Right atrium auricular region (tissue), 2 donors: ENCODE data around the gene RNF31. TPM values are rescaled to one million over a fixed set of nuclear protein-coding genes. Genes with fewer than 3 reads are reported as not detected.

Source experiments
- DNase-seq: peaks from one replicate; pipeline ENCODE4 v3.0.0-alpha.2; 2019; ENCODE audit warnings: low spot score
- H3K27ac ChIP-seq, 2 donors: fragments of 200-600 bp; sonication (generic); 1 replicate in 1 of 2; 2 replicates in 1 of 2; pipeline ENCODE4 v1.5.1; 2016 to 2019
- H3K27me3 ChIP-seq, 2 donors: fragments of 200-600 bp; sonication (generic); one replicate each; pipeline versions ENCODE4 v1.5.1 to v1.6.0; 2017 to 2019
- H3K36me3 ChIP-seq: fragments of 200-600 bp; sonication (generic); one replicate; pipeline ENCODE4 v1.5.1; 2016
- H3K4me1 ChIP-seq, 2 donors: fragments of 200-600 bp; sonication (generic); one replicate each; pipeline versions ENCODE4 v1.5.1 to v1.6.0; 2017 to 2019
- H3K4me3 ChIP-seq, 2 donors: fragments of 200-600 bp; sonication (generic); 1 replicate in 1 of 2; 2 replicates in 1 of 2; pipeline ENCODE4 v1.5.1; 2017 to 2019; ENCODE audit warnings: mild to moderate bottlenecking in 1 of 2, moderate library complexity in 1 of 2
- H3K9me3 ChIP-seq, 2 donors: fragments of 200-600 bp; sonication (generic); one replicate each; pipeline ENCODE4 v1.5.1; 2019
- total RNA-seq, 2 donors: library from RNA; depleted of rRNA; stranded (reverse); fragments of >200 nt; gene quantifications; one replicate each; pipeline ENCODE4 v1.1.0, GENCODE V29; 2016
- TF ChIP-seq, protein P1 (sequence below), 2 donors: fragments of 200-600 bp; sonication (generic); IDR thresholded peaks; one replicate each; pipeline ENCODE4 v1.5.1; 2019; ENCODE audit warnings: antibody characterized with exemption in 2 of 2

The RNF31 gene
- total RNA-seq, 2 donors from 2014 or later, result 24.1 to 47.5 TPM

DNA sequence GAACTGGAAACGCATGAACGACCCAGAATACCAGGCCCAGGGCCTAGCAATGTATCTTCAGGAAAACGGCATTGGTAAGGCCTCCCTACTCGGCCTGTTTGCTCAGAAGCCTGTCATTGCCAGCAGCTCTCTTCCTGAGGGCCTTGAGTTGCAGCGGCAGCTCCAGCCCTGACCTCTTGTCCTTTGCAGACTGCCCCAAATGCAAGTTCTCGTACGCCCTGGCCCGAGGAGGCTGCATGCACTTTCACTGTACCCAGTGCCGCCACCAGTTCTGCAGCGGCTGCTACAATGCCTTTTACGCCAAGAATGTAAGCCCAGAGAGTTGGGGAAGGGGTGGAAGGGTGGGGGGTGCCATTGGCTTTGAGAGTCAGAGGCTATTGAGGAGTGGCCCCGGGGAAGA lies 10.0 kb downstream of the RNF31 start:
- Histone ChIP-seq H3K36me3 (peaks cover 66% of the 10 kb centered on the region), H3K27me3 (no peaks in the 10 kb centered on the region), H3K27ac (no peak overlapping the region), H3K4me3 (no peak overlapping the region), H3K9me3 (no peaks in the 10 kb centered on the region), H3K4me1 (peaks cover 0 to 13% of the 10 kb centered on the region in 2 donors)
- TF ChIP-seq, protein P1, sequence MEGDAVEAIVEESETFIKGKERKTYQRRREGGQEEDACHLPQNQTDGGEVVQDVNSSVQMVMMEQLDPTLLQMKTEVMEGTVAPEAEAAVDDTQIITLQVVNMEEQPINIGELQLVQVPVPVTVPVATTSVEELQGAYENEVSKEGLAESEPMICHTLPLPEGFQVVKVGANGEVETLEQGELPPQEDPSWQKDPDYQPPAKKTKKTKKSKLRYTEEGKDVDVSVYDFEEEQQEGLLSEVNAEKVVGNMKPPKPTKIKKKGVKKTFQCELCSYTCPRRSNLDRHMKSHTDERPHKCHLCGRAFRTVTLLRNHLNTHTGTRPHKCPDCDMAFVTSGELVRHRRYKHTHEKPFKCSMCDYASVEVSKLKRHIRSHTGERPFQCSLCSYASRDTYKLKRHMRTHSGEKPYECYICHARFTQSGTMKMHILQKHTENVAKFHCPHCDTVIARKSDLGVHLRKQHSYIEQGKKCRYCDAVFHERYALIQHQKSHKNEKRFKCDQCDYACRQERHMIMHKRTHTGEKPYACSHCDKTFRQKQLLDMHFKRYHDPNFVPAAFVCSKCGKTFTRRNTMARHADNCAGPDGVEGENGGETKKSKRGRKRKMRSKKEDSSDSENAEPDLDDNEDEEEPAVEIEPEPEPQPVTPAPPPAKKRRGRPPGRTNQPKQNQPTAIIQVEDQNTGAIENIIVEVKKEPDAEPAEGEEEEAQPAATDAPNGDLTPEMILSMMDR (IDR thresholded peaks at IDR 0.05), result no peak
- DNase-seq, result no peak

DNA sequence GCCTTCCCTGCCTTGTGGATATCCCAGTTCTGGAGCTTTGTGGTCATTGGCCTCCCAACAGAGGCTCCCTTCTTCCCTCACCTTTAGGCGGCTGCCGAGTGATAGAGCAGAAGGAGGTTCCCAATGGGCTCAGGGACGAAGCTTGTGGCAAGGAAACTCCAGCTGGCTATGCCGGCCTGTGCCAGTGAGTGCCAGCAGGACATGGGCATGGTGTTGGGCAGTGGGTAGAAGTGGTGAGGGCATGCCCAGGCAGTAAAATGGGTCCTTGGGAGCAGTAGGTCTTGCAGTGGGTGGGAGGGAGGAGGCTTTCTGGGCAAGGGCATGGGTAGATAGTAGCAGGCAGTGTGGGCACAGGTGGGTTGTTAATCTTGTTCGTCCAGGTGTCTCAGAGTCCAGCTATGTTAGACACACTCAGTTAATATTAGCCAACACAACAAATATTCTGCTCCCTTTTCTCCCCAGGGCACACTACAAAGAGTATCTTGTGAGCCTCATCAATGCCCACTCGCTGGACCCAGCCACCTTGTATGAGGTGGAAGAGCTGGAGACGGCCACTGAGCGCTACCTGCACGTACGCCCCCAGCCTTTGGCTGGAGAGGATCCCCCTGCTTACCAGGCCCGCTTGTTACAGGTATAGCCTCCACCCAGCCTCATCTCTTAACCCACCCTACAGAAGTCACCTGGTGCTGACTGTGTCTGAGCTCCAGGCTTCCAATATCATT lies 12.6 kb downstream of the RNF31 start:
- Histone ChIP-seq H3K36me3 (peaks cover 71% of the 10 kb centered on the region), H3K27ac (peak overlapping the region in 1 of 2 donors; percentile 96), H3K9me3 (no peaks in the 10 kb centered on the region), H3K4me3 (no peak overlapping the region), H3K4me1 (peaks cover 0 to 30% of the 10 kb centered on the region in 2 donors), H3K27me3 (no peaks in the 10 kb centered on the region)
- TF ChIP-seq, protein P1 (IDR thresholded peaks at IDR 0.05), result no peak
- no peak for DNase-seq

DNA sequence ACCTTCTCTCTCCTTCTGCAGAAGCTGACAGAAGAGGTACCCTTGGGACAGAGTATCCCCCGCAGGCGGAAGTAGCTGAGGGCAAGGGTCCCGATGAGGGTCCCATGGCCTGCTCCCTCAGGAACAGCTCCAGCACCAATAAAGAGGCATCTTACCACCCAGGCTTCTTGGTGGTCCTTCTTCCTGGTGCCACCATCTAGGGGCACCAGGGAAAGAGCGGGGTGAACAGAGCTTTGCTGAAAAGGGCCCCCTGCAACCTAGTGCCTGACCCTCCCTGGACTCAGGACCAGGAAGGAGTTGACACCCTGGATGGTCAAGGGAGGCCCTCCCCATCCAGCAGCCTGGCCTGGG lies 13.2 kb downstream of the RNF31 start:
- no peak overlapping the region for H3K4me3 ChIP-seq
- H3K4me1 ChIP-seq, result peaks cover 0 to 30% of the 10 kb centered on the region in 2 donors
- DNase-seq, result no peak
- no peaks in the 10 kb centered on the region for H3K27me3 ChIP-seq
- no peaks in the 10 kb centered on the region for H3K9me3 ChIP-seq
- peak overlapping the region; percentile 96 for H3K27ac ChIP-seq
- TF ChIP-seq, protein P1 (IDR thresholded peaks at IDR 0.05), result no peak
- peaks cover 71% of the 10 kb centered on the region for H3K36me3 ChIP-seq

DNA sequence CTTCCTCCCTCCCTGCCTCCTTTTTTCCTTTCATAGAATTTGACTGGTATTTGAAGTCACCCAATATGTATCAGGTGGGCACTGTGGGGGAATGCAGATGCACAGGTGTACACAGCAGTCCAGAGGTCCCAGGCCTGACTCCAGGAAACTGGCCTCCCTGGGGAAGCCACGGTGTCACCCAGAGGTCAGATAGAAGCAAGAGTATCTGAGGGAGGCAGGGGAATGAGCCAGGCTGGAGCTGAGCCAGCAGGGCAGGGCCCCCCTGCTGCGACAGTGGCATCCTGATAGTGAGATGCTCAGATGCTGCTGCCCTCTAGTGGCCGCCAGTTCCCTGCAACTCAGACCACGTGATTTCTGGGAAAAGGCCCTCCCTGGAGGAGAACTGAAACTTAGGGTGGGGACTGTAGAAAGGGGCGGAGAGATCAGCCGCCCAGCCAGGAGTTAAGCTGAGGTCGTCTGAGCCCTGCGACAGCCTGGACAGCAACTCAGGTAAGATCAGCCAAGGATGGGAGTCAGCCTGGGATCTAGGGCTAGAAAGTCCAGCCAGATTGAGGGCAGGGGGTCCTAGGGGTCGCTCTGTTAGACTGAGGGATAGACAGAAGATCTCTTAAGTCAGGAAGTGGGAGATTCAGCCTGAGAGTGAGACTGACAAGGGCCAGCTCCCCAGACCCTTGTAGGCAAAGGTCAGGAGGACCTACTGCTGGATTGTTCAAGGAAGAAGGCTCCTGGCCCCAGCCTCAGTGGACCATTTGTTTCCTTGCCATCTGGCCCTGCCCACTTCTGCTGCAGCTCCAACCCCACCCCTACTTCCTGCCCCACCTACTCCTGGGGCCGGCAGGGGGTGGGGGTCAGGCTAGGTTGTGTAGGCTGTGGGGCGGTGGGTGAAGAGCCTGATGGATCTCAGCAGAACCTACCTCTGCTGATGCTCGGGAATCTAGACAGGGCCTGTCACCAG lies 13.8 kb downstream of the RNF31 start, which contains the start of gene IRF9:
Gene IRF9 (plus strand): TSS at position 416 of the 955 bp plus-strand sequence. CDS start 880 bp downstream, outside the sequence.
- peaks cover 71% of the 10 kb centered on the region for H3K36me3 ChIP-seq
- H3K4me1 ChIP-seq, result peaks cover 0 to 30% of the 10 kb centered on the region in 2 donors
- H3K27ac ChIP-seq, result peak within 1 kb of the TSS; percentile 96
- H3K9me3 ChIP-seq, result no peaks in the 10 kb centered on the region
- TF ChIP-seq, protein P1 (IDR thresholded peaks at IDR 0.05), result peak; percentile 90 to 93
- H3K4me3 ChIP-seq, result peak within 1 kb of the TSS; percentile 62 to 68
- peak; percentile 99 for DNase-seq
- H3K27me3 ChIP-seq, result no peaks in the 10 kb centered on the region

DNA sequence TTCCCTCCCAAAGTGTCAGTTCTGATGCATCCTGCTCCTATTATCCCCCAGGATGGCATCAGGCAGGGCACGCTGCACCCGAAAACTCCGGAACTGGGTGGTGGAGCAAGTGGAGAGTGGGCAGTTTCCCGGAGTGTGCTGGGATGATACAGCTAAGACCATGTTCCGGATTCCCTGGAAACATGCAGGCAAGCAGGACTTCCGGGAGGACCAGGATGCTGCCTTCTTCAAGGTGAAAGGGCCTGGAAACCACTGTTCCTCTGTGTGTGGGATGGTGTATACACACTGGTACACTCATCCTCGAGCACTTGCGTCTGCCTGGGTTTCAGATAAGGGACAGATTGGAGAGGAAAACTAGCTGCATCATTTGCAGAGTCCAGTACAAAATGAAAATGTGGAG lies 14.8 kb downstream of the RNF31 start:
- DNase-seq, result no peak
- H3K27ac ChIP-seq, result peak overlapping the region; percentile 96
- peaks cover 71% of the 10 kb centered on the region for H3K36me3 ChIP-seq
- H3K4me3 ChIP-seq, result peak overlapping the region; percentile 62 to 68
- H3K9me3 ChIP-seq, result no peaks in the 10 kb centered on the region
- TF ChIP-seq, protein P1 (IDR thresholded peaks at IDR 0.05), result no peak
- H3K27me3 ChIP-seq, result no peaks in the 10 kb centered on the region
- peaks cover 0 to 30% of the 10 kb centered on the region in 2 donors for H3K4me1 ChIP-seq
